Esophagus muscularis mucosa (tissue), 3 donors: ENCODE data around the gene DAZAP1.
"Not testable (repeated sequence)": the region's sequence is repeated elsewhere in the genome, so short reads cannot be mapped to it uniquely, and the experiment has no call there.

Experiments
- POLR2A ChIP-seq: fragments of 450-650 bp; IDR thresholded peaks from one replicate; pipeline ENCODE4 v1.6.1; 2017; ENCODE audit warnings: antibody characterized with exemption, moderate library complexity, mild to moderate bottlenecking, low read depth
- POLR2AphosphoS5 ChIP-seq, 2 donors: sonication (generic); formaldehyde crosslinking; IDR thresholded peaks; one replicate each; pipeline ENCODE4 v1.6.1; 2017; ENCODE audit warnings: antibody characterized with exemption in 2 of 2
- TF ChIP-seq, protein P1 (sequence below), 3 experiments: fragments of 200-600 bp in 2 of 3; fragments of 450-650 bp in 1 of 3; sonication (generic) in 2 of 3; IDR thresholded peaks; one replicate each; pipeline ENCODE4 v1.5.1; 2017 to 2019; ENCODE audit warnings: antibody characterized with exemption in 3 of 3, mild to moderate bottlenecking in 2 of 3, moderate library complexity in 1 of 3

DNA sequence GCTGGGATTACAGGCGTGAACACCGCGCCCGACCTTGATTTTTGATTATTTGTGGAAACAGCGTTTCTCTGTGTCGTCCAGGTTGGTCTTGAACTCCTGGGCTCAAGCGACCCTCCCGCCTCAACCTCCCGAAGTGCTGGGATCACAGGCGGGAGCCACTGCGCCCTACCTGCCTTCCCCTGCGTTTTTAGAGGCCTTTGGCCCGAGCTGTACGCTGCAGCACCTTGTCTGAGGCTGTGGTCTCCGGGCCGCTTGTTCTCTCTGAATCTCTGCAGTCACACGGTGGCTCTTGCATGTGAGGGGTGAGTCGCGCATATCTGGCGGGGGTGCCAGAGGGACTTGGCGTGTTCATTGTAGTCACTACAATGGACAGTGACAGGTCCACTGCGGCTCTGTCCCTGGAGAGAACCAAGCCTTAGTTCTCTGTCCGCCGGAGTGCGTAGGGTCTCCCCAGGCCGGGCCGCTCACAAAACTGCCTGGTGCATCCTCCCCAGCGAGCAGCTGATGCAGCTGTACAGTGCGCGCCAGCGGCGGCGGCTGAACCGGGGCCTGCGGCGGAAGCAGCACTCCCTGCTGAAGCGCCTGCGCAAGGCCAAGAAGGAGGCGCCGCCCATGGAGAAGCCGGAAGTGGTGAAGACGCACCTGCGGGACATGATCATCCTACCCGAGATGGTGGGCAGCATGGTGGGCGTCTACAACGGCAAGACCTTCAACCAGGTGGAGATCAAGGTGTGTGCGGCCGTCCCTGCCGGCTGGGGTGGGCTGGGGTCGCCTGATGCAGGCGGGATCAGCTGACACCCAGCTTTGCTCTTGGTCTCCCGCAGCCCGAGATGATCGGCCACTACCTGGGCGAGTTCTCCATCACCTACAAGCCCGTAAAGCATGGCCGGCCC lies 32.4 kb downstream of the DAZAP1 start:
- TF ChIP-seq, protein P1, sequence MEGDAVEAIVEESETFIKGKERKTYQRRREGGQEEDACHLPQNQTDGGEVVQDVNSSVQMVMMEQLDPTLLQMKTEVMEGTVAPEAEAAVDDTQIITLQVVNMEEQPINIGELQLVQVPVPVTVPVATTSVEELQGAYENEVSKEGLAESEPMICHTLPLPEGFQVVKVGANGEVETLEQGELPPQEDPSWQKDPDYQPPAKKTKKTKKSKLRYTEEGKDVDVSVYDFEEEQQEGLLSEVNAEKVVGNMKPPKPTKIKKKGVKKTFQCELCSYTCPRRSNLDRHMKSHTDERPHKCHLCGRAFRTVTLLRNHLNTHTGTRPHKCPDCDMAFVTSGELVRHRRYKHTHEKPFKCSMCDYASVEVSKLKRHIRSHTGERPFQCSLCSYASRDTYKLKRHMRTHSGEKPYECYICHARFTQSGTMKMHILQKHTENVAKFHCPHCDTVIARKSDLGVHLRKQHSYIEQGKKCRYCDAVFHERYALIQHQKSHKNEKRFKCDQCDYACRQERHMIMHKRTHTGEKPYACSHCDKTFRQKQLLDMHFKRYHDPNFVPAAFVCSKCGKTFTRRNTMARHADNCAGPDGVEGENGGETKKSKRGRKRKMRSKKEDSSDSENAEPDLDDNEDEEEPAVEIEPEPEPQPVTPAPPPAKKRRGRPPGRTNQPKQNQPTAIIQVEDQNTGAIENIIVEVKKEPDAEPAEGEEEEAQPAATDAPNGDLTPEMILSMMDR (IDR thresholded peaks at IDR 0.05) = not testable (repeated sequence)
- not testable (repeated sequence) for TF ChIP-seq POLR2A; POLR2AphosphoS5 (IDR thresholded peaks at IDR 0.05)
